Measurements from ENCODE around the gene MISP3. TPM values are rescaled to one million over a fixed set of nuclear protein-coding genes. Genes with fewer than 3 reads are reported as not detected.

The MISP3 gene
- total RNA-seq, 1 experiment from 2014 or later: 3.2 TPM

- Mint-ChIP-seq H3K4me3 (no peak within 1 kb of the TSS), H3K4me1 (peaks cover 10% of the 10 kb centered on the region), H3K27ac (no peak within 1 kb of the TSS), H3K36me3 (no peaks in the 10 kb centered on the region), H3K27me3 (ENCODE audit: low read depth) (peaks cover 15% of the 10 kb centered on the region), H3K9me3 (no peaks in the 10 kb centered on the region)
- ChIA-PET CTCF (interaction anchor here (1.1 to 3.0 kb wide), 4 partner anchors 27 to 166 kb away, joined by 4 to 12 read pairs (median 4); no protein-coding TSS in a partner anchor), POLR2A (interaction anchor here (0.6 kb wide), 1 partner anchor 9 kb away, joined by 3 read pairs; no protein-coding TSS in a partner anchor)
- ATAC-seq (no peak), DNase-seq (ENCODE audit: low spot score) (no peak)
- no peak for TF ChIP-seq ZNF416 (CRISPR knock-in tag; IDR thresholded peaks at IDR 0.05)
- no peak for TF ChIP-seq MXD4 (CRISPR knock-in tag; IDR thresholded peaks at IDR 0.05; ENCODE audit: borderline replicate concordance)
- no peak for TF ChIP-seq NR3C1 (CRISPR knock-in tag; conservative IDR thresholded peaks at IDR 0.05; ENCODE audit: low read depth)
- no peak for TF ChIP-seq NR1H2 (CRISPR knock-in tag; IDR thresholded peaks at IDR 0.05)
- TF ChIP-seq ZNF532 (CRISPR knock-in tag; IDR thresholded peaks at IDR 0.05; ENCODE audit: borderline replicate concordance): no peak
- TF ChIP-seq JAZF1 (CRISPR knock-in tag; IDR thresholded peaks at IDR 0.05): no peak
Observed at GRCh38 chr19:14027856-14028450, 44.6 kb upstream of the MISP3 start, which contains the start of gene RLN3. Gene RLN3, plus strand, starts transcription at chr19:14028148. Its CDS starts 57 bp downstream, at chr19:14028205.

DNA sequence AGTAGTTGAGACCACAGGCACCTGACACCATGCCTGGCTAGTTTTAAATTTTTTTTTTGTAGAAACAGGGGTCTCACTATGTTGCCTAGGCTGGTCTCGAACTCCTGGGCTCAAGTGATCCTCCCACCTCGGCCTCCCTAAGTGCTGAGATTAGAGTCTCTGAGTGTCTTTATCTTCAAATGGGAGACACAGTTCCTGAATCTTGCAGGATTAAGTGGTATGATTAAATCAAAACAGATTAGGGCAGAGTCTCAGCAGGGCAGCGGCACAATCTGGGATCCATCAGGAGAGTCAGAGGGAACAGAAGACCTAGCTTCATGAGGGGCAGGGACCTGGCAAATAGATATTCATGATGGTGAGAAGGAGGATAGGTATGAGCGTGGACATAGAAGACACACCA, 43.7 kb upstream of the MISP3 start:
- no peak for ATAC-seq
- Mint-ChIP-seq H3K4me1 (peaks cover 6% of the 10 kb centered on the region), H3K9me3 (no peaks in the 10 kb centered on the region), H3K27ac (no peak overlapping the region), H3K4me3 (no peak overlapping the region), H3K36me3 (no peaks in the 10 kb centered on the region), H3K27me3 (ENCODE audit: low read depth) (peaks cover 15% of the 10 kb centered on the region)
- no peak for DNase-seq (ENCODE audit: low spot score)
- ChIA-PET POLR2A (no interaction called here), CTCF (interaction anchor here (1.1 to 1.4 kb wide), 3 partner anchors 26 to 167 kb away, joined by 4 to 5 read pairs (median 4); no protein-coding TSS in a partner anchor)
- TF ChIP-seq ELF4 (CRISPR knock-in tag; IDR thresholded peaks at IDR 0.05; ENCODE audit: low read depth): no peak
- TF ChIP-seq ERG (CRISPR knock-in tag; IDR thresholded peaks at IDR 0.05): no peak
- no peak for TF ChIP-seq SMAD3 (CRISPR knock-in tag; IDR thresholded peaks at IDR 0.05; ENCODE audit: borderline replicate concordance)
- TF ChIP-seq, protein P1, sequence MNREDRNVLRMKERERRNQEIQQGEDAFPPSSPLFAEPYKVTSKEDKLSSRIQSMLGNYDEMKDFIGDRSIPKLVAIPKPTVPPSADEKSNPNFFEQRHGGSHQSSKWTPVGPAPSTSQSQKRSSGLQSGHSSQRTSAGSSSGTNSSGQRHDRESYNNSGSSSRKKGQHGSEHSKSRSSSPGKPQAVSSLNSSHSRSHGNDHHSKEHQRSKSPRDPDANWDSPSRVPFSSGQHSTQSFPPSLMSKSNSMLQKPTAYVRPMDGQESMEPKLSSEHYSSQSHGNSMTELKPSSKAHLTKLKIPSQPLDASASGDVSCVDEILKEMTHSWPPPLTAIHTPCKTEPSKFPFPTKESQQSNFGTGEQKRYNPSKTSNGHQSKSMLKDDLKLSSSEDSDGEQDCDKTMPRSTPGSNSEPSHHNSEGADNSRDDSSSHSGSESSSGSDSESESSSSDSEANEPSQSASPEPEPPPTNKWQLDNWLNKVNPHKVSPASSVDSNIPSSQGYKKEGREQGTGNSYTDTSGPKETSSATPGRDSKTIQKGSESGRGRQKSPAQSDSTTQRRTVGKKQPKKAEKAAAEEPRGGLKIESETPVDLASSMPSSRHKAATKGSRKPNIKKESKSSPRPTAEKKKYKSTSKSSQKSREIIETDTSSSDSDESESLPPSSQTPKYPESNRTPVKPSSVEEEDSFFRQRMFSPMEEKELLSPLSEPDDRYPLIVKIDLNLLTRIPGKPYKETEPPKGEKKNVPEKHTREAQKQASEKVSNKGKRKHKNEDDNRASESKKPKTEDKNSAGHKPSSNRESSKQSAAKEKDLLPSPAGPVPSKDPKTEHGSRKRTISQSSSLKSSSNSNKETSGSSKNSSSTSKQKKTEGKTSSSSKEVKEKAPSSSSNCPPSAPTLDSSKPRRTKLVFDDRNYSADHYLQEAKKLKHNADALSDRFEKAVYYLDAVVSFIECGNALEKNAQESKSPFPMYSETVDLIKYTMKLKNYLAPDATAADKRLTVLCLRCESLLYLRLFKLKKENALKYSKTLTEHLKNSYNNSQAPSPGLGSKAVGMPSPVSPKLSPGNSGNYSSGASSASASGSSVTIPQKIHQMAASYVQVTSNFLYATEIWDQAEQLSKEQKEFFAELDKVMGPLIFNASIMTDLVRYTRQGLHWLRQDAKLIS (CRISPR knock-in tag; IDR thresholded peaks at IDR 0.05; ENCODE audit: borderline replicate concordance): no peak
- TF ChIP-seq, protein P2, sequence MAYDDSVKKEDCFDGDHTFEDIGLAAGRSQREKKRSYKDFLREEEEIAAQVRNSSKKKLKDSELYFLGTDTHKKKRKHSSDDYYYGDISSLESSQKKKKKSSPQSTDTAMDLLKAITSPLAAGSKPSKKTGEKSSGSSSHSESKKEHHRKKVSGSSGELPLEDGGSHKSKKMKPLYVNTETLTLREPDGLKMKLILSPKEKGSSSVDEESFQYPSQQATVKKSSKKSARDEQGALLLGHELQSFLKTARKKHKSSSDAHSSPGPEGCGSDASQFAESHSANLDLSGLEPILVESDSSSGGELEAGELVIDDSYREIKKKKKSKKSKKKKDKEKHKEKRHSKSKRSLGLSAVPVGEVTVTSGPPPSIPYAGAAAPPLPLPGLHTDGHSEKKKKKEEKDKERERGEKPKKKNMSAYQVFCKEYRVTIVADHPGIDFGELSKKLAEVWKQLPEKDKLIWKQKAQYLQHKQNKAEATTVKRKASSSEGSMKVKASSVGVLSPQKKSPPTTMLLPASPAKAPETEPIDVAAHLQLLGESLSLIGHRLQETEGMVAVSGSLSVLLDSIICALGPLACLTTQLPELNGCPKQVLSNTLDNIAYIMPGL (CRISPR knock-in tag; IDR thresholded peaks at IDR 0.05): no peak
- TF ChIP-seq PRRX2 (CRISPR knock-in tag; IDR thresholded peaks at IDR 0.05): no peak
- no peak for TF ChIP-seq HMGA2 (CRISPR knock-in tag; IDR thresholded peaks at IDR 0.05)
- TF ChIP-seq ZNF671 (CRISPR knock-in tag; IDR thresholded peaks at IDR 0.05): no peak
- TF ChIP-seq, protein P3, sequence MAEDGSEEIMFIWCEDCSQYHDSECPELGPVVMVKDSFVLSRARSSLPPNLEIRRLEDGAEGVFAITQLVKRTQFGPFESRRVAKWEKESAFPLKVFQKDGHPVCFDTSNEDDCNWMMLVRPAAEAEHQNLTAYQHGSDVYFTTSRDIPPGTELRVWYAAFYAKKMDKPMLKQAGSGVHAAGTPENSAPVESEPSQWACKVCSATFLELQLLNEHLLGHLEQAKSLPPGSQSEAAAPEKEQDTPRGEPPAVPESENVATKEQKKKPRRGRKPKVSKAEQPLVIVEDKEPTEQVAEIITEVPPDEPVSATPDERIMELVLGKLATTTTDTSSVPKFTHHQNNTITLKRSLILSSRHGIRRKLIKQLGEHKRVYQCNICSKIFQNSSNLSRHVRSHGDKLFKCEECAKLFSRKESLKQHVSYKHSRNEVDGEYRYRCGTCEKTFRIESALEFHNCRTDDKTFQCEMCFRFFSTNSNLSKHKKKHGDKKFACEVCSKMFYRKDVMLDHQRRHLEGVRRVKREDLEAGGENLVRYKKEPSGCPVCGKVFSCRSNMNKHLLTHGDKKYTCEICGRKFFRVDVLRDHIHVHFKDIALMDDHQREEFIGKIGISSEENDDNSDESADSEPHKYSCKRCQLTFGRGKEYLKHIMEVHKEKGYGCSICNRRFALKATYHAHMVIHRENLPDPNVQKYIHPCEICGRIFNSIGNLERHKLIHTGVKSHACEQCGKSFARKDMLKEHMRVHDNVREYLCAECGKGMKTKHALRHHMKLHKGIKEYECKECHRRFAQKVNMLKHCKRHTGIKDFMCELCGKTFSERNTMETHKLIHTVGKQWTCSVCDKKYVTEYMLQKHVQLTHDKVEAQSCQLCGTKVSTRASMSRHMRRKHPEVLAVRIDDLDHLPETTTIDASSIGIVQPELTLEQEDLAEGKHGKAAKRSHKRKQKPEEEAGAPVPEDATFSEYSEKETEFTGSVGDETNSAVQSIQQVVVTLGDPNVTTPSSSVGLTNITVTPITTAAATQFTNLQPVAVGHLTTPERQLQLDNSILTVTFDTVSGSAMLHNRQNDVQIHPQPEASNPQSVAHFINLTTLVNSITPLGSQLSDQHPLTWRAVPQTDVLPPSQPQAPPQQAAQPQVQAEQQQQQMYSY (CRISPR knock-in tag; IDR thresholded peaks at IDR 0.05): no peak
- TF ChIP-seq, protein P4, sequence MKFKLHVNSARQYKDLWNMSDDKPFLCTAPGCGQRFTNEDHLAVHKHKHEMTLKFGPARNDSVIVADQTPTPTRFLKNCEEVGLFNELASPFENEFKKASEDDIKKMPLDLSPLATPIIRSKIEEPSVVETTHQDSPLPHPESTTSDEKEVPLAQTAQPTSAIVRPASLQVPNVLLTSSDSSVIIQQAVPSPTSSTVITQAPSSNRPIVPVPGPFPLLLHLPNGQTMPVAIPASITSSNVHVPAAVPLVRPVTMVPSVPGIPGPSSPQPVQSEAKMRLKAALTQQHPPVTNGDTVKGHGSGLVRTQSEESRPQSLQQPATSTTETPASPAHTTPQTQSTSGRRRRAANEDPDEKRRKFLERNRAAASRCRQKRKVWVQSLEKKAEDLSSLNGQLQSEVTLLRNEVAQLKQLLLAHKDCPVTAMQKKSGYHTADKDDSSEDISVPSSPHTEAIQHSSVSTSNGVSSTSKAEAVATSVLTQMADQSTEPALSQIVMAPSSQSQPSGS (CRISPR knock-in tag; IDR thresholded peaks at IDR 0.05; ENCODE audit: borderline replicate concordance, low read depth): no peak
- TF ChIP-seq JUN (CRISPR knock-in tag; IDR thresholded peaks at IDR 0.05): no peak
